GM23338 (cell line): Measurements from ENCODE around the gene SH3BP4. TPM values are rescaled to one million over a fixed set of nuclear protein-coding genes. Genes with fewer than 3 reads are reported as not detected.

Experiments
- ATAC-seq: fragments of 200-7000 bp; cut with Tn5 transposase; 3 replicates; pipeline ENCODE4 v1.9.1; 2020
- DNase-seq: peaks from one replicate; pipeline ENCODE4 v3.0.0-alpha.2; 2015; ENCODE audit warnings: low spot score
- H2AFZ ChIP-seq: fragments of 200-600 bp; sonication (generic); 2 replicates; pipeline ENCODE4 v1.8.0; 2016; ENCODE audit warnings: antibody characterized with exemption, mild to moderate bottlenecking, moderate library complexity
- H3F3A ChIP-seq: fragments of 200-600 bp; sonication (generic); replicated peaks from 2 replicates; pipeline ENCODE4 v1.8.0; 2017; ENCODE audit warnings: antibody characterized with exemption, mixed run types, low read depth
- H3K27ac ChIP-seq: fragments of 200-600 bp; sonication (generic); 2 replicates; pipeline ENCODE4 v1.6.1; 2016; ENCODE audit warnings: low read depth
- H3K27me3 ChIP-seq: fragments of 200-600 bp; sonication (generic); 2 replicates; pipeline ENCODE4 v1.8.0; 2016; ENCODE audit warnings: mild to moderate bottlenecking, mixed run types, moderate library complexity; ENCODE audit not compliant: insufficient read depth
- H3K36me3 ChIP-seq: fragments of 200-600 bp; sonication (generic); 2 replicates; pipeline ENCODE4 v1.8.0; 2016; ENCODE audit warnings: mild to moderate bottlenecking; ENCODE audit not compliant: insufficient read depth
- H3K4me1 ChIP-seq: fragments of 200-600 bp; sonication (generic); 2 replicates; pipeline ENCODE4 v1.8.0; 2016; ENCODE audit warnings: mild to moderate bottlenecking, moderate library complexity; ENCODE audit not compliant: insufficient read depth
- H3K4me2 ChIP-seq: fragments of 200-600 bp; sonication (generic); 2 replicates; pipeline ENCODE4 v1.7.1; 2017; ENCODE audit warnings: mixed run types
- H3K4me3 ChIP-seq: fragments of 200-600 bp; sonication (generic); 2 replicates; pipeline ENCODE4 v1.6.1; 2016; ENCODE audit warnings: mixed run types
- H3K79me2 ChIP-seq: fragments of 200-600 bp; sonication (generic); replicated peaks from 2 replicates; pipeline ENCODE4 v1.8.0; 2017; ENCODE audit warnings: mild to moderate bottlenecking; ENCODE audit not compliant: insufficient read depth
- H3K9me2 ChIP-seq: fragments of 200-600 bp; sonication (generic); 2 replicates; pipeline ENCODE4 v1.8.0; 2017; ENCODE audit not compliant: insufficient read depth
- H4K20me1 ChIP-seq: fragments of 200-600 bp; sonication (generic); replicated peaks from 2 replicates; pipeline ENCODE4 v1.8.0; 2017; ENCODE audit warnings: mild to moderate bottlenecking; ENCODE audit not compliant: insufficient read depth
- H3K27ac Mint-ChIP-seq: 2 replicates; pipeline ENCODE4 v1.8.0; 2020; ENCODE audit warnings: inconsistent platforms, mild to moderate bottlenecking, moderate library complexity, mixed read lengths
- H3K27me3 Mint-ChIP-seq: 3 replicates; pipeline ENCODE4 v1.8.0; 2022; ENCODE audit warnings: low read depth, mild to moderate bottlenecking, moderate library complexity, mixed read lengths, inconsistent platforms; ENCODE audit not compliant: insufficient read depth, poor library complexity
- H3K36me3 Mint-ChIP-seq: 3 replicates; pipeline ENCODE4 v1.8.0; 2021; ENCODE audit warnings: low read depth, mild to moderate bottlenecking, inconsistent platforms, moderate library complexity, mixed read lengths
- H3K4me1 Mint-ChIP-seq: 3 replicates; pipeline ENCODE4 v1.8.0; 2020; ENCODE audit warnings: mild to moderate bottlenecking, inconsistent platforms, mixed read lengths
- H3K4me3 Mint-ChIP-seq: 3 replicates; pipeline ENCODE4 v1.8.0; 2021; ENCODE audit warnings: moderate library complexity, mild to moderate bottlenecking, inconsistent platforms, mixed read lengths
- H3K9me3 Mint-ChIP-seq: 3 replicates; pipeline ENCODE4 v1.8.0; 2020; ENCODE audit warnings: moderate library complexity, mild to moderate bottlenecking, inconsistent platforms, mixed read lengths
- EZH2 ChIP-seq: fragments of 200-600 bp; sonication (generic); IDR thresholded peaks from one replicate; pipeline ENCODE4 v1.8.0; 2017; ENCODE audit warnings: antibody characterized with exemption, mild to moderate bottlenecking, low read depth; ENCODE audit not compliant: unreplicated experiment
- EZH2phosphoT487 ChIP-seq: fragments of 200-600 bp; sonication (generic); IDR thresholded peaks from one replicate; pipeline ENCODE4 v1.8.1; 2018; ENCODE audit warnings: antibody characterized with exemption; ENCODE audit not compliant: unreplicated experiment
- NANOG ChIP-seq: IDR thresholded peaks from 2 replicates; pipeline ENCODE4 v1.6.1; 2016; ENCODE audit warnings: antibody characterized with exemption, borderline replicate concordance
- POLR2AphosphoS5 ChIP-seq: IDR thresholded peaks from 2 replicates; pipeline ENCODE4 v1.6.1; 2016; ENCODE audit warnings: antibody characterized with exemption, low read depth
- STAT1 ChIP-seq: IDR thresholded peaks from one replicate; pipeline ENCODE4 v1.6.1; 2016; ENCODE audit warnings: antibody characterized with exemption; ENCODE audit not compliant: unreplicated experiment
- ZNF114 ChIP-seq: fragments of 250-450 bp; sonication (Bioruptor Pico); IDR thresholded peaks from 2 replicates; pipeline ENCODE4 v1.5.0; 2020; ENCODE audit warnings: mild to moderate bottlenecking, moderate library complexity
- polyA plus RNA-seq: library from polyadenylated mRNA; unstranded; fragments of >200 nt; fragmentation: Nextera tagmentation; extraction: Ambion mirVana; gene quantifications from 2 replicates; pipeline ENCODE4 v1.2.1, GENCODE V29; 2016
- total RNA-seq: library from RNA; depleted of rRNA; stranded (reverse); fragments of >200 nt; shearing (Covaris generic); gene quantifications from 2 replicates; pipeline ENCODE4 v1.2.3, GENCODE V29; 2014
- TF ChIP-seq, protein P1 (sequence below): fragments of 250-450 bp; sonication (Bioruptor Pico); IDR thresholded peaks from 2 replicates; pipeline ENCODE4 v1.5.0; 2020; ENCODE audit warnings: mild to moderate bottlenecking, moderate library complexity

SH3BP4 gene
- total and polyA plus RNA-seq, 2 experiments from 2014 or later = 15.6 to 50.9 TPM

DNA sequence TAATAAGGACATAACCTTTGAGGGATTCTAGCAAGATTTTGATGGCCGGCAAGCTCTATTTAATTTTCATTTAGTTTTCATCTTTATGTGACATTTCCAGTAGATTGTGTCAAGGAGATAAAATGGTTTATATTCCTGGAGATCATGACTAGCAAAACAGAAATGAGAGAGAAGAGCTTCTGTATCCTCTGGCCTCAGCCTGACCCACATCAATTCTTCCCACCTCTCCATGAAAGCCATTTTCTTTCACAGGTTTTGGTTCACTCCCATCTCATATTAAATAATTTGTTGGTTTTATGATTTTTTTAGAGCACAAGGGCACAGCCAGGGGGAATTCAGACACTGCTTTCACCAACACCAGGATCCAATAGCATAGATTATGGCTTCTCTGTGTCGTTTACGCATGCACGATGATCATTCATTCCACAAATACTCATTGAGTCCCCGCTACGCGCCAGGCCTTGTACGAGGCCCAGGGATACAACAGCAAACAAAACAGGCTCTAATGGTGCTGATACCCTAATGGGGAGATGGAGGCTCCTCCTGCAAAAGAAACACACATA is 85.9 kb downstream of the SH3BP4 start (continued):
- TF ChIP-seq EZH2 = no peak
- TF ChIP-seq STAT1 = no peak
- no peak for TF ChIP-seq POLR2AphosphoS5
- no peak for TF ChIP-seq NANOG
- TF ChIP-seq EZH2phosphoT487 = no peak
- TF ChIP-seq, protein P1, sequence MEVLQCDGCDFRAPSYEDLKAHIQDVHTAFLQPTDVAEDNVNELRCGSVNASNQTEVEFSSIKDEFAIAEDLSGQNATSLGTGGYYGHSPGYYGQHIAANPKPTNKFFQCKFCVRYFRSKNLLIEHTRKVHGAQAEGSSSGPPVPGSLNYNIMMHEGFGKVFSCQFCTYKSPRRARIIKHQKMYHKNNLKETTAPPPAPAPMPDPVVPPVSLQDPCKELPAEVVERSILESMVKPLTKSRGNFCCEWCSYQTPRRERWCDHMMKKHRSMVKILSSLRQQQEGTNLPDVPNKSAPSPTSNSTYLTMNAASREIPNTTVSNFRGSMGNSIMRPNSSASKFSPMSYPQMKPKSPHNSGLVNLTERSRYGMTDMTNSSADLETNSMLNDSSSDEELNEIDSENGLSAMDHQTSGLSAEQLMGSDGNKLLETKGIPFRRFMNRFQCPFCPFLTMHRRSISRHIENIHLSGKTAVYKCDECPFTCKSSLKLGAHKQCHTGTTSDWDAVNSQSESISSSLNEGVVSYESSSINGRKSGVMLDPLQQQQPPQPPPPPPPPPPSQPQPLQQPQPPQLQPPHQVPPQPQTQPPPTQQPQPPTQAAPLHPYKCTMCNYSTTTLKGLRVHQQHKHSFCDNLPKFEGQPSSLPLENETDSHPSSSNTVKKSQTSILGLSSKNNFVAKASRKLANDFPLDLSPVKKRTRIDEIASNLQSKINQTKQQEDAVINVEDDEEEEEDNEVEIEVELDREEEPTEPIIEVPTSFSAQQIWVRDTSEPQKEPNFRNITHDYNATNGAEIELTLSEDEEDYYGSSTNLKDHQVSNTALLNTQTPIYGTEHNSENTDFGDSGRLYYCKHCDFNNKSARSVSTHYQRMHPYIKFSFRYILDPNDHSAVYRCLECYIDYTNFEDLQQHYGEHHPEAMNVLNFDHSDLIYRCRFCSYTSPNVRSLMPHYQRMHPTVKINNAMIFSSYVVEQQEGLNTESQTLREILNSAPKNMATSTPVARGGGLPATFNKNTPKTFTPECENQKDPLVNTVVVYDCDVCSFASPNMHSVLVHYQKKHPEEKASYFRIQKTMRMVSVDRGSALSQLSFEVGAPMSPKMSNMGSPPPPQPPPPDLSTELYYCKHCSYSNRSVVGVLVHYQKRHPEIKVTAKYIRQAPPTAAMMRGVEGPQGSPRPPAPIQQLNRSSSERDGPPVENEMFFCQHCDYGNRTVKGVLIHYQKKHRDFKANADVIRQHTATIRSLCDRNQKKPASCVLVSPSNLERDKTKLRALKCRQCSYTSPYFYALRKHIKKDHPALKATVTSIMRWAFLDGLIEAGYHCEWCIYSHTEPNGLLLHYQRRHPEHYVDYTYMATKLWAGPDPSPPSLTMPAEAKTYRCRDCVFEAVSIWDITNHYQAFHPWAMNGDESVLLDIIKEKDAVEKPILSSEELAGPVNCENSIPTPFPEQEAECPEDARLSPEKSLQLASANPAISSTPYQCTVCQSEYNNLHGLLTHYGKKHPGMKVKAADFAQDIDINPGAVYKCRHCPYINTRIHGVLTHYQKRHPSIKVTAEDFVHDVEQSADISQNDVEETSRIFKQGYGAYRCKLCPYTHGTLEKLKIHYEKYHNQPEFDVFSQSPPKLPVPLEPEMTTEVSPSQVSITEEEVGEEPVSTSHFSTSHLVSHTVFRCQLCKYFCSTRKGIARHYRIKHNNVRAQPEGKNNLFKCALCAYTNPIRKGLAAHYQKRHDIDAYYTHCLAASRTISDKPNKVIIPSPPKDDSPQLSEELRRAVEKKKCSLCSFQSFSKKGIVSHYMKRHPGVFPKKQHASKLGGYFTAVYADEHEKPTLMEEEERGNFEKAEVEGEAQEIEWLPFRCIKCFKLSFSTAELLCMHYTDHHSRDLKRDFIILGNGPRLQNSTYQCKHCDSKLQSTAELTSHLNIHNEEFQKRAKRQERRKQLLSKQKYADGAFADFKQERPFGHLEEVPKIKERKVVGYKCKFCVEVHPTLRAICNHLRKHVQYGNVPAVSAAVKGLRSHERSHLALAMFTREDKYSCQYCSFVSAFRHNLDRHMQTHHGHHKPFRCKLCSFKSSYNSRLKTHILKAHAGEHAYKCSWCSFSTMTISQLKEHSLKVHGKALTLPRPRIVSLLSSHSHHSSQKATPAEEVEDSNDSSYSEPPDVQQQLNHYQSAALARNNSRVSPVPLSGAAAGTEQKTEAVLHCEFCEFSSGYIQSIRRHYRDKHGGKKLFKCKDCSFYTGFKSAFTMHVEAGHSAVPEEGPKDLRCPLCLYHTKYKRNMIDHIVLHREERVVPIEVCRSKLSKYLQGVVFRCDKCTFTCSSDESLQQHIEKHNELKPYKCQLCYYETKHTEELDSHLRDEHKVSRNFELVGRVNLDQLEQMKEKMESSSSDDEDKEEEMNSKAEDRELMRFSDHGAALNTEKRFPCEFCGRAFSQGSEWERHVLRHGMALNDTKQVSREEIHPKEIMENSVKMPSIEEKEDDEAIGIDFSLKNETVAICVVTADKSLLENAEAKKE (CRISPR knock-in tag) = no peak
- TF ChIP-seq ZNF114 (CRISPR knock-in tag) = no peak

- Histone ChIP-seq H3K4me3 (no peak overlapping the region), H3K4me2 (no peak overlapping the region), H3K36me3 (peaks cover 21% of the 10 kb centered on the region; the same call in 1 of the 2 replicates), H4K20me1 (peaks cover 15% of the 10 kb centered on the region), H3K79me2 (peaks cover 32% of the 10 kb centered on the region), H3K27ac (no peak overlapping the region), H3K27me3 (no peaks in the 10 kb centered on the region), H2AFZ (no peak overlapping the region), H3F3A (0 out of 2 replicates have a peak, but pooled peaks cover 4% of the 10 kb centered on the region), H3K9me2 (no peaks in the 10 kb centered on the region), H3K4me1 (peaks cover 17% of the 10 kb centered on the region)
- ATAC-seq (no peak), DNase-seq (no peak)
- Mint-ChIP-seq H3K9me3 (no peaks in the 10 kb centered on the region), H3K27me3 (peaks cover 7% of the 10 kb centered on the region), H3K36me3 (peaks cover 39% of the 10 kb centered on the region), H3K4me1 (peaks cover 15% of the 10 kb centered on the region), H3K27ac (no peak overlapping the region), H3K4me3 (no peak overlapping the region)
- TF ChIP-seq, protein P1 (CRISPR knock-in tag) = no peak
- TF ChIP-seq POLR2AphosphoS5 (no peak), EZH2 (no peak), STAT1 (no peak)
These were observed 89.6 kb downstream of the SH3BP4 start for GRCh38 chr2:235041221-235041917.
